Keratinocyte (primary cell): Measurements from ENCODE around the gene TTC28. TPM values are rescaled to one million over a fixed set of nuclear protein-coding genes. Genes with fewer than 3 reads are reported as not detected.

Experiments
- DNase-seq: peaks from one replicate; pipeline ENCODE4 v3.0.0-alpha.2; 2011; ENCODE audit warnings: low read depth, missing footprints, low spot score
- FAIRE-seq: peaks from 2 replicates; lab custom pipeline; 2011; peaks lifted over from hg19 to GRCh38; lab: Jason Lieb, UNC
- H2AFZ ChIP-seq: 2 replicates; pipeline ENCODE4 v1.6.0; 2012; ENCODE audit warnings: low read length, control low read depth, inconsistent platforms; ENCODE audit not compliant: control insufficient read depth
- H3K27ac ChIP-seq: 2 replicates; pipeline ENCODE4 v1.5.1; 2011; ENCODE audit warnings: low read length; ENCODE audit not compliant: control insufficient read depth, insufficient read depth
- H3K27me3 ChIP-seq: 3 replicates; pipeline ENCODE4 v1.6.0; 2011; ENCODE audit warnings: low read length; ENCODE audit not compliant: control insufficient read depth, insufficient read depth; ENCODE audit errors: extremely low read depth
- H3K36me3 ChIP-seq, 2 experiments: 2 replicates in 1 of 2; 3 replicates in 1 of 2; pipeline ENCODE4 v1.5.1; 2011; ENCODE audit warnings: low read length in 2 of 2, mild to moderate bottlenecking in 1 of 2; ENCODE audit not compliant: control insufficient read depth in 2 of 2, insufficient read depth in 2 of 2; ENCODE audit errors: extremely low read depth in 1 of 2
- H3K4me1 ChIP-seq: 3 replicates; pipeline ENCODE4 v1.5.1; 2011; ENCODE audit warnings: low read length; ENCODE audit not compliant: control insufficient read depth, insufficient read depth; ENCODE audit errors: extremely low read depth
- H3K4me2 ChIP-seq: 3 replicates; pipeline ENCODE4 v1.6.0; 2011; ENCODE audit warnings: low read depth, low read length; ENCODE audit not compliant: control insufficient read depth, insufficient read depth; ENCODE audit errors: extremely low read depth
- H3K4me3 ChIP-seq, 3 experiments: fragments of 200-600 bp in 1 of 3; sonication (generic) in 1 of 3; 2 replicates in 2 of 3; 3 replicates in 1 of 3; pipeline ENCODE4 v1.5.1; 2011 to 2016; ENCODE audit warnings: low read length in 3 of 3, mild to moderate bottlenecking in 3 of 3, control low read depth in 2 of 3, inconsistent platforms in 1 of 3, low read depth in 1 of 3, mixed read lengths in 1 of 3, mixed run types in 1 of 3, moderate library complexity in 1 of 3; ENCODE audit not compliant: control insufficient read depth in 2 of 3, insufficient read depth in 2 of 3; ENCODE audit errors: extremely low read depth in 1 of 3
- H3K79me2 ChIP-seq: 2 replicates; pipeline ENCODE4 v1.6.0; 2012; ENCODE audit warnings: low read length; ENCODE audit not compliant: control insufficient read depth, insufficient read depth
- H3K9ac ChIP-seq: 3 replicates; pipeline ENCODE4 v1.6.0; 2011; ENCODE audit warnings: low read length; ENCODE audit not compliant: control insufficient read depth, insufficient read depth; ENCODE audit errors: extremely low read depth
- H3K9me1 ChIP-seq: 3 replicates; pipeline ENCODE4 v1.6.0; 2011; ENCODE audit warnings: low read length; ENCODE audit not compliant: control insufficient read depth, insufficient read depth; ENCODE audit errors: extremely low read depth
- H3K9me3 ChIP-seq: 2 replicates; pipeline ENCODE4 v1.5.1; 2012; ENCODE audit warnings: low read depth, low read length; ENCODE audit not compliant: control insufficient read depth
- H4K20me1 ChIP-seq: 3 replicates; pipeline ENCODE4 v1.6.0; 2011; ENCODE audit warnings: low read length; ENCODE audit not compliant: control insufficient read depth, insufficient read depth; ENCODE audit errors: extremely low read depth
- CTCF ChIP-seq, 3 experiments: IDR thresholded peaks in 1 of 3; conservative IDR thresholded peaks in 1 of 3; optimal IDR thresholded peaks in 1 of 3; 2 replicates in 2 of 3; 3 replicates in 1 of 3; pipeline versions ENCODE3 to v1.5.1; 2011; ENCODE audit warnings: low read length in 3 of 3, mild to moderate bottlenecking in 3 of 3, moderate library complexity in 2 of 3, control low read depth in 1 of 3, inconsistent platforms in 1 of 3; ENCODE audit not compliant: insufficient read depth in 2 of 3; ENCODE audit errors: extremely low read depth in 1 of 3
- EZH2 ChIP-seq: IDR thresholded peaks from one replicate; pipeline ENCODE4 v1.6.1; 2012; ENCODE audit warnings: inconsistent platforms, mild to moderate bottlenecking, low read length, moderate library complexity
- dilution Hi-C: fragments of 300-500 bp; cut with MboI; formaldehyde crosslinking; loops from one replicate; pipeline ENCODE4 v1.7.0; 2020; ENCODE audit warnings: low sequenced_read_pairs; ENCODE audit not compliant: extremely low pct_ligation_motif_present
- polyA plus RNA-seq, 5 experiments: library from polyadenylated mRNA; depleted of rRNA in 3 of 5; stranded (reverse) in 3 of 5; stranded (forward) in 1 of 5; unstranded in 1 of 5; fragments of >200 nt; gene quantifications; 1 replicate in 1 of 5; 2 replicates in 3 of 5; 3 replicates in 1 of 5; pipeline versions ENCODE4 v1.2.1 to v1.2.3, GENCODE V29; 2011 to 2012; ENCODE audit warnings: missing spikeins in 2 of 5, low read depth in 1 of 5, low replicate concordance in 1 of 5

The TTC28 gene
- polyA plus RNA-seq, 1 donor (not counting 4 experiments of a cell fraction or from before 2014, with no cell fraction given), result 0.66 TPM

- Histone ChIP-seq H3K9me3 (no peaks in the 10 kb centered on the region), H3K9ac (no peak overlapping the region), H3K27me3 (no peaks in the 10 kb centered on the region), H3K4me2 (no peak overlapping the region), H4K20me1 (no peaks in the 10 kb centered on the region), H3K9me1 (no peaks in the 10 kb centered on the region), H3K36me3 (no peaks in the 10 kb centered on the region), H3K4me1 (no peaks in the 10 kb centered on the region), H3K27ac (no peak overlapping the region), H3K79me2 (no peaks in the 10 kb centered on the region), H2AFZ (no peak overlapping the region), H3K4me3 (no peak overlapping the region)
- dilution Hi-C loops, result no loop called here
- FAIRE-seq, result no peak
- DNase-seq, result no peak
- TF ChIP-seq EZH2, result no peak
- TF ChIP-seq CTCF (optimal IDR thresholded peaks at IDR 0.05 in 1 of 3, IDR thresholded peaks at IDR 0.05 in 1 of 3, conservative IDR thresholded peaks at IDR 0.05 in 1 of 3; ENCODE audit: extremely low read depth in 1 of 3, insufficient read depth in 2 of 3, low read length in 3 of 3), result no peak
Measured at GRCh38 chr22:28103596-28103995, 576.0 kb downstream of the TTC28 start.

DNA sequence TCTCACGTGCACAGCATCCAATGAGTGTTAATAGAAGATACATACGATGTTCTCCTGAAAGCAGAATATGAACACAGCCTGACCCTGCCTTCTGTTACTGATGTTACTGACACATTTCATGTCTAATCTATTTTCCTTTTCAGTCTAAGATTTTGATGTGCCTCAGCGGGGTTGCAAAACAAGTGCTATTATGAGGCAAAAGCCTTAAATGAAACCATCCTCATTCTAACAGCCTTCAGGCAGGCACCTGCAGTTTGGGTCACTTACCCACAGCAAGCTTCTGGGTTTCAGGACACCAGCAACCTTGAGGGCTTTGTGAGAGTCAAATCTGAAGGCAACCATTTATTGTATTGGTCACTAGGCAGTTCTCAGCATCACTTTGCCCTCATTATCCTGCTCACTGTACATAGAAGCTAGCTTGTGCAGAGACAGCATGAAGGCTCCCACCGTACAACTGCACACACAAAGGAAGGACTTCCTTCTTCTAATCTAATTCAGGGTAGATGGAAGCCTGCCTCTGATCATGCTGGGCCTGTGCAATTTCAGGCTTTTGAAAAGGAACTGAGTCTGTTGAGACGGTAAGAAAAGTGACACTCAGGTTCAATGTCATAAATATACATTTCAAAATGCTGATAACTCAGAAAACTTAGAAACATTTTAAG, 577.4 kb downstream of the TTC28 start:
- Histone ChIP-seq H2AFZ (no peak overlapping the region), H3K27ac (no peak overlapping the region), H3K9ac (no peak overlapping the region), H3K9me3 (no peaks in the 10 kb centered on the region), H3K4me3 (no peak overlapping the region), H3K4me2 (no peak overlapping the region), H3K79me2 (no peaks in the 10 kb centered on the region), H4K20me1 (no peaks in the 10 kb centered on the region), H3K9me1 (no peaks in the 10 kb centered on the region), H3K27me3 (no peaks in the 10 kb centered on the region), H3K4me1 (no peaks in the 10 kb centered on the region), H3K36me3 (no peaks in the 10 kb centered on the region)
- FAIRE-seq (no peak), DNase-seq (no peak)
- TF ChIP-seq EZH2, result no peak
- no peak for TF ChIP-seq CTCF (optimal IDR thresholded peaks at IDR 0.05 in 1 of 3, IDR thresholded peaks at IDR 0.05 in 1 of 3, conservative IDR thresholded peaks at IDR 0.05 in 1 of 3; ENCODE audit: extremely low read depth in 1 of 3, insufficient read depth in 2 of 3, low read length in 3 of 3)
- dilution Hi-C loops, result no loop called here
